Activated T-cell treated with anti-CD3 and anti-CD28 coated beads, Interleukin-2, amount 50 U/mL, for 24 hours (primary cell): ENCODE measurements around the gene ZNF385B.

ENCODE experiments used
- DNase-seq: peaks from one replicate; pipeline ENCODE4 v3.0.0-alpha.2; 2020
- H3K27ac Mint-ChIP-seq: 2 replicates; pipeline ENCODE4 v1.8.0; 2020; ENCODE audit warnings: mild to moderate bottlenecking, mixed read lengths
- H3K27me3 Mint-ChIP-seq: 2 replicates; pipeline ENCODE4 v1.8.0; 2020; ENCODE audit warnings: mixed read lengths
- H3K36me3 Mint-ChIP-seq: 2 replicates; pipeline ENCODE4 v1.8.0; 2020; ENCODE audit warnings: low read depth, mixed read lengths
- H3K4me1 Mint-ChIP-seq: 2 replicates; pipeline ENCODE4 v1.8.0; 2020; ENCODE audit warnings: low read depth, mixed read lengths
- H3K4me3 Mint-ChIP-seq: 2 replicates; pipeline ENCODE4 v1.8.0; 2020; ENCODE audit warnings: mild to moderate bottlenecking, moderate library complexity, mixed read lengths
- H3K9me3 Mint-ChIP-seq: 2 replicates; pipeline ENCODE4 v1.8.0; 2020; ENCODE audit warnings: mixed read lengths

Gene ZNF385B

GRCh38 chr2:179442206-179442605 lies 419.2 kb downstream of the ZNF385B start:
- Mint-ChIP-seq H3K27ac (no peak overlapping the region), H3K4me3 (no peak overlapping the region), H3K4me1 (no peaks in the 10 kb centered on the region), H3K27me3 (peaks cover 24% of the 10 kb centered on the region), H3K9me3 (no peaks in the 10 kb centered on the region), H3K36me3 (no peaks in the 10 kb centered on the region)
- no peak for DNase-seq

- Mint-ChIP-seq H3K9me3 (no peaks in the 10 kb centered on the region), H3K4me1 (no peaks in the 10 kb centered on the region), H3K27ac (no peak overlapping the region), H3K4me3 (no peak overlapping the region), H3K36me3 (no peaks in the 10 kb centered on the region), H3K27me3 (peaks cover 24% of the 10 kb centered on the region)
- DNase-seq = no peak
Observed at GRCh38 chr2:179441551-179441950, 419.9 kb downstream of the ZNF385B start.

- Mint-ChIP-seq H3K9me3 (no peaks in the 10 kb centered on the region), H3K27me3 (peaks cover 24% of the 10 kb centered on the region), H3K36me3 (no peaks in the 10 kb centered on the region), H3K4me3 (no peak overlapping the region), H3K4me1 (no peaks in the 10 kb centered on the region), H3K27ac (no peak overlapping the region)
- DNase-seq = no peak
Observed at GRCh38 chr2:179440642-179441251, 420.7 kb downstream of the ZNF385B start.

GRCh38 chr2:179438654-179439053 lies 422.8 kb downstream of the ZNF385B start:
- DNase-seq = no peak
- Mint-ChIP-seq H3K27ac (no peak overlapping the region), H3K4me3 (no peak overlapping the region), H3K4me1 (no peaks in the 10 kb centered on the region), H3K36me3 (no peaks in the 10 kb centered on the region), H3K9me3 (no peaks in the 10 kb centered on the region), H3K27me3 (peaks cover 16% of the 10 kb centered on the region)

- Mint-ChIP-seq H3K27ac (no peak overlapping the region), H3K27me3 (peaks cover 6% of the 10 kb centered on the region), H3K9me3 (no peaks in the 10 kb centered on the region), H3K4me3 (no peak overlapping the region), H3K4me1 (no peaks in the 10 kb centered on the region), H3K36me3 (no peaks in the 10 kb centered on the region)
- no peak for DNase-seq
Observed at GRCh38 chr2:179437430-179437829, 424.0 kb downstream of the ZNF385B start.

- H3K9me3 Mint-ChIP-seq = no peaks in the 10 kb centered on the region
- H3K4me1 Mint-ChIP-seq = no peaks in the 10 kb centered on the region
- no peaks in the 10 kb centered on the region for H3K36me3 Mint-ChIP-seq
- DNase-seq = no peak
- H3K4me3 Mint-ChIP-seq = no peak overlapping the region
- no peak overlapping the region for H3K27ac Mint-ChIP-seq
- H3K27me3 Mint-ChIP-seq = peaks cover 2% of the 10 kb centered on the region
Observed at GRCh38 chr2:179435566-179435965, 425.8 kb downstream of the ZNF385B start.

GRCh38 chr2:179435000-179435399 lies 426.4 kb downstream of the ZNF385B start:
- peaks cover 1% of the 10 kb centered on the region for H3K27me3 Mint-ChIP-seq
- H3K4me1 Mint-ChIP-seq = no peaks in the 10 kb centered on the region
- H3K36me3 Mint-ChIP-seq = no peaks in the 10 kb centered on the region
- no peak for DNase-seq
- H3K27ac Mint-ChIP-seq = no peak overlapping the region
- H3K4me3 Mint-ChIP-seq = no peak overlapping the region
- no peaks in the 10 kb centered on the region for H3K9me3 Mint-ChIP-seq

GRCh38 chr2:179434357-179434756 lies 427.1 kb downstream of the ZNF385B start:
- H3K27ac Mint-ChIP-seq = no peak overlapping the region
- DNase-seq = no peak
- no peaks in the 10 kb centered on the region for H3K9me3 Mint-ChIP-seq
- no peaks in the 10 kb centered on the region for H3K4me1 Mint-ChIP-seq
- no peak overlapping the region for H3K4me3 Mint-ChIP-seq
- no peaks in the 10 kb centered on the region for H3K36me3 Mint-ChIP-seq
- H3K27me3 Mint-ChIP-seq = peaks cover 3% of the 10 kb centered on the region

- H3K4me3 Mint-ChIP-seq = no peak overlapping the region
- no peaks in the 10 kb centered on the region for H3K4me1 Mint-ChIP-seq
- H3K9me3 Mint-ChIP-seq = no peaks in the 10 kb centered on the region
- H3K27me3 Mint-ChIP-seq = peaks cover 9% of the 10 kb centered on the region
- no peak overlapping the region for H3K27ac Mint-ChIP-seq
- H3K36me3 Mint-ChIP-seq = no peaks in the 10 kb centered on the region
- no peak for DNase-seq
Observed at GRCh38 chr2:179432751-179433150, 428.7 kb downstream of the ZNF385B start.

GRCh38 chr2:179429597-179429996 lies 431.8 kb downstream of the ZNF385B start:
- Mint-ChIP-seq H3K9me3 (no peaks in the 10 kb centered on the region), H3K4me3 (no peak overlapping the region), H3K36me3 (no peaks in the 10 kb centered on the region), H3K27ac (no peak overlapping the region), H3K27me3 (peaks cover 11% of the 10 kb centered on the region), H3K4me1 (no peaks in the 10 kb centered on the region)
- DNase-seq = no peak

GRCh38 chr2:179429060-179429471 lies 432.3 kb downstream of the ZNF385B start:
- no peaks in the 10 kb centered on the region for H3K9me3 Mint-ChIP-seq
- H3K4me3 Mint-ChIP-seq = no peak overlapping the region
- no peaks in the 10 kb centered on the region for H3K4me1 Mint-ChIP-seq
- no peaks in the 10 kb centered on the region for H3K36me3 Mint-ChIP-seq
- no peak for DNase-seq
- peaks cover 12% of the 10 kb centered on the region for H3K27me3 Mint-ChIP-seq
- no peak overlapping the region for H3K27ac Mint-ChIP-seq

- Mint-ChIP-seq H3K9me3 (no peaks in the 10 kb centered on the region), H3K4me3 (no peak overlapping the region), H3K27ac (no peak overlapping the region), H3K4me1 (no peaks in the 10 kb centered on the region), H3K27me3 (peaks cover 12% of the 10 kb centered on the region), H3K36me3 (no peaks in the 10 kb centered on the region)
- no peak for DNase-seq
Observed at GRCh38 chr2:179428649-179429048, 432.8 kb downstream of the ZNF385B start.

- H3K36me3 Mint-ChIP-seq = no peaks in the 10 kb centered on the region
- H3K9me3 Mint-ChIP-seq = no peaks in the 10 kb centered on the region
- no peak overlapping the region for H3K4me3 Mint-ChIP-seq
- no peak overlapping the region for H3K27ac Mint-ChIP-seq
- peaks cover 1% of the 10 kb centered on the region for H3K4me1 Mint-ChIP-seq
- H3K27me3 Mint-ChIP-seq = peaks cover 12% of the 10 kb centered on the region
- DNase-seq = no peak
Observed at GRCh38 chr2:179427065-179427464, 434.3 kb downstream of the ZNF385B start.

GRCh38 chr2:179424571-179424970 lies 436.8 kb downstream of the ZNF385B start:
- Mint-ChIP-seq H3K4me3 (no peak overlapping the region), H3K27ac (no peak overlapping the region), H3K4me1 (peaks cover 1% of the 10 kb centered on the region), H3K27me3 (peaks cover 11% of the 10 kb centered on the region), H3K36me3 (no peaks in the 10 kb centered on the region), H3K9me3 (no peaks in the 10 kb centered on the region)
- no peak for DNase-seq

- Mint-ChIP-seq H3K4me1 (peaks cover 1% of the 10 kb centered on the region), H3K27ac (no peak overlapping the region), H3K36me3 (no peaks in the 10 kb centered on the region), H3K9me3 (no peaks in the 10 kb centered on the region), H3K27me3 (peaks cover 3% of the 10 kb centered on the region), H3K4me3 (no peak overlapping the region)
- peak; percentile 50 for DNase-seq
Observed at GRCh38 chr2:179422037-179422643, 439.3 kb downstream of the ZNF385B start.
